MM.1S (cell line): ENCODE data around the gene NTF3.

Experiments
- EZH2 ChIP-seq: fragments of 300-600 bp; sonication (generic); optimal IDR thresholded peaks from 2 replicates; pipeline ENCODE3; 2017; ENCODE audit warnings: low read depth, mild to moderate bottlenecking, antibody characterized with exemption, low read length, mixed read lengths
- EZH2phosphoT487 ChIP-seq: fragments of 300-600 bp; sonication (generic); IDR thresholded peaks from 2 replicates; pipeline ENCODE4 v1.6.1; 2018; ENCODE audit warnings: antibody characterized with exemption, low read length
- TF ChIP-seq, protein P1 (sequence below): fragments of 300-600 bp; sonication (generic); IDR thresholded peaks from 2 replicates; pipeline ENCODE4 v1.5.1; 2016; ENCODE audit warnings: antibody characterized with exemption, low read length, mixed read lengths

DNA sequence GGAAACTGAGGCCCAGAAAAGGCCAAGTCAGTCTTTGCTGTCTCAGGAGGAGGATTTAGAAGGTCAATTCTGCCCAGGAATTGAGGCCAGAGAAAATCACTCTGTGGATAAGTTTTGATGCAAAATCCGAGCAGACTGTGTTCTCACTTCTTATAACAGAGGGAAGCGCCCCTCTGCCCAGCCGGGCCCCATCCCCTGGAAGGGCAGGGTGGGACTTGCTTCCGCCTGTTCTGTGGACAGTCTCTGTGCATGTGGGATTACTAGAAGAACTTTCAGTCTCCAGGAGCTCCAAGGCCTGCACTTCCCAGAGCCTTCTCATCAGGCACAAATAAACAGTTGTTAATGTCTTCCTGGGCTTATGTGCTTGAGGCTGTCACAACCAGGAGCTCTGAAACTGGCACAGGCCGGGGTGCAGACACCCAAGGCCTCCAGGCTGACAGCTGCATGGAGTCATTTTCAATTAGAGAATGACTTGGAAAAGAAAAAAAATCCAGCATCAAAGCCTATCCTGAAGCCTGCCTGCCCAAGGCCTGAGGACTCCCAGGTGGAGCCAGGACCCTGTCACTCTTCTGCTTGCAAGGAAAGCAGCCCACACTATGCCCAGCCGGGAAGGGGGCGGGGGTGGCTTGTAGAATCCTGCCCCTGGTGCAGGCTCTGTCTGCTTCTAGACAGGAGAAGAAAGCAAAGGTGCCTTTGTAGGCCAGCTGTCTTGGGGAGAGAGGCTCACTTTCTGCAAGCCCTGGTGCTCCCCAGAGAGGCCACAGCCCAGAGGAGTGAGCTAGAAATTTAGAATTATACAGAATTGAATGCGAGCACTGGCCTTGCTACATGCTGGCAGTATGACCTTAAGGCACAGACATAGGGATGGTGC lies 84.7 kb downstream of the NTF3 start:
- TF ChIP-seq, protein P1, sequence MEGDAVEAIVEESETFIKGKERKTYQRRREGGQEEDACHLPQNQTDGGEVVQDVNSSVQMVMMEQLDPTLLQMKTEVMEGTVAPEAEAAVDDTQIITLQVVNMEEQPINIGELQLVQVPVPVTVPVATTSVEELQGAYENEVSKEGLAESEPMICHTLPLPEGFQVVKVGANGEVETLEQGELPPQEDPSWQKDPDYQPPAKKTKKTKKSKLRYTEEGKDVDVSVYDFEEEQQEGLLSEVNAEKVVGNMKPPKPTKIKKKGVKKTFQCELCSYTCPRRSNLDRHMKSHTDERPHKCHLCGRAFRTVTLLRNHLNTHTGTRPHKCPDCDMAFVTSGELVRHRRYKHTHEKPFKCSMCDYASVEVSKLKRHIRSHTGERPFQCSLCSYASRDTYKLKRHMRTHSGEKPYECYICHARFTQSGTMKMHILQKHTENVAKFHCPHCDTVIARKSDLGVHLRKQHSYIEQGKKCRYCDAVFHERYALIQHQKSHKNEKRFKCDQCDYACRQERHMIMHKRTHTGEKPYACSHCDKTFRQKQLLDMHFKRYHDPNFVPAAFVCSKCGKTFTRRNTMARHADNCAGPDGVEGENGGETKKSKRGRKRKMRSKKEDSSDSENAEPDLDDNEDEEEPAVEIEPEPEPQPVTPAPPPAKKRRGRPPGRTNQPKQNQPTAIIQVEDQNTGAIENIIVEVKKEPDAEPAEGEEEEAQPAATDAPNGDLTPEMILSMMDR = no peak
- TF ChIP-seq EZH2phosphoT487 (no peak), EZH2 (no peak)
